Neutrophil (primary cell): Measurements from ENCODE around the gene SMCR8.

Experiments
- H3K27ac ChIP-seq: fragments of 200-600 bp; sonication (generic); 2 replicates; pipeline ENCODE4 v1.5.1; 2016; ENCODE audit warnings: mild to moderate bottlenecking, moderate library complexity
- H3K27me3 ChIP-seq: fragments of 200-600 bp; sonication (generic); 2 replicates; pipeline ENCODE4 v1.6.0; 2016; ENCODE audit warnings: mild to moderate bottlenecking
- H3K36me3 ChIP-seq: fragments of 200-600 bp; sonication (generic); 2 replicates; pipeline ENCODE4 v1.5.1; 2017
- H3K4me1 ChIP-seq, 2 experiments: fragments of 200-600 bp in 1 of 2; sonication (generic) in 1 of 2; 1 replicate in 1 of 2; 2 replicates in 1 of 2; pipeline versions ENCODE4 v1.5.1 to v1.6.1; 2013 to 2016; ENCODE audit warnings: low read depth in 1 of 2, low read length in 1 of 2, mild to moderate bottlenecking in 1 of 2, moderate library complexity in 1 of 2; ENCODE audit not compliant: control insufficient read depth in 1 of 2, insufficient read depth in 1 of 2
- H3K4me3 ChIP-seq, 2 experiments: fragments of 200-600 bp in 1 of 2; sonication (generic) in 1 of 2; 1 replicate in 1 of 2; 2 replicates in 1 of 2; pipeline ENCODE4 v1.5.1; 2013 to 2016; ENCODE audit warnings: low read depth in 1 of 2, low read length in 1 of 2, mild to moderate bottlenecking in 1 of 2, moderate library complexity in 1 of 2
- H3K9me3 ChIP-seq: fragments of 200-600 bp; sonication (generic); 2 replicates; pipeline ENCODE4 v1.5.1; 2016
- TF ChIP-seq, protein P1 (sequence below): fragments of 200-600 bp; sonication (generic); IDR thresholded peaks from 2 replicates; pipeline ENCODE4 v1.5.1; 2016; ENCODE audit warnings: antibody characterized with exemption

SMCR8 gene

DNA sequence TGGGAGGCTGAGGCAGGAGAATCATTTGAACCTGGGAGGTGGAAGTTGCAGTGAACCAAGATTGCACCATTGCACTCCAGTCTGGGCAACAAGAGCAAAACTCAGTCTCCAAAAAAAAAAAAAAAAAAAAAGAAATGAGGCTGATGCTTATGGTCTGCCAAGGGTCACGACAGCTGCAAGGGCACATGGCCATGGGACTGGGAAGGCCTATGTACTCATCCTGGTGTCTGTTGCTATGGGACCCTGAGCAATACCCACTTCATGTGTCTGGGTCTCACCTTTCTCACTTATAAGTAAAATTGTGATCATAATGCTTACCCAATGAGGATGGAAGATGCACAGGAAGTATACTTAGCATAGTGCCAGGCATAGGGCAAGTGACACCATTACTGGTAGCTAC, 38.0 kb upstream of the SMCR8 start:
- H3K9me3 ChIP-seq = no peaks in the 10 kb centered on the region
- H3K27me3 ChIP-seq = no peaks in the 10 kb centered on the region
- H3K4me3 ChIP-seq = no peak overlapping the region
- H3K36me3 ChIP-seq = peaks cover 98% of the 10 kb centered on the region
- no peaks in the 10 kb centered on the region for H3K4me1 ChIP-seq
- TF ChIP-seq, protein P1, sequence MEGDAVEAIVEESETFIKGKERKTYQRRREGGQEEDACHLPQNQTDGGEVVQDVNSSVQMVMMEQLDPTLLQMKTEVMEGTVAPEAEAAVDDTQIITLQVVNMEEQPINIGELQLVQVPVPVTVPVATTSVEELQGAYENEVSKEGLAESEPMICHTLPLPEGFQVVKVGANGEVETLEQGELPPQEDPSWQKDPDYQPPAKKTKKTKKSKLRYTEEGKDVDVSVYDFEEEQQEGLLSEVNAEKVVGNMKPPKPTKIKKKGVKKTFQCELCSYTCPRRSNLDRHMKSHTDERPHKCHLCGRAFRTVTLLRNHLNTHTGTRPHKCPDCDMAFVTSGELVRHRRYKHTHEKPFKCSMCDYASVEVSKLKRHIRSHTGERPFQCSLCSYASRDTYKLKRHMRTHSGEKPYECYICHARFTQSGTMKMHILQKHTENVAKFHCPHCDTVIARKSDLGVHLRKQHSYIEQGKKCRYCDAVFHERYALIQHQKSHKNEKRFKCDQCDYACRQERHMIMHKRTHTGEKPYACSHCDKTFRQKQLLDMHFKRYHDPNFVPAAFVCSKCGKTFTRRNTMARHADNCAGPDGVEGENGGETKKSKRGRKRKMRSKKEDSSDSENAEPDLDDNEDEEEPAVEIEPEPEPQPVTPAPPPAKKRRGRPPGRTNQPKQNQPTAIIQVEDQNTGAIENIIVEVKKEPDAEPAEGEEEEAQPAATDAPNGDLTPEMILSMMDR = no peak
- no peak overlapping the region for H3K27ac ChIP-seq

DNA sequence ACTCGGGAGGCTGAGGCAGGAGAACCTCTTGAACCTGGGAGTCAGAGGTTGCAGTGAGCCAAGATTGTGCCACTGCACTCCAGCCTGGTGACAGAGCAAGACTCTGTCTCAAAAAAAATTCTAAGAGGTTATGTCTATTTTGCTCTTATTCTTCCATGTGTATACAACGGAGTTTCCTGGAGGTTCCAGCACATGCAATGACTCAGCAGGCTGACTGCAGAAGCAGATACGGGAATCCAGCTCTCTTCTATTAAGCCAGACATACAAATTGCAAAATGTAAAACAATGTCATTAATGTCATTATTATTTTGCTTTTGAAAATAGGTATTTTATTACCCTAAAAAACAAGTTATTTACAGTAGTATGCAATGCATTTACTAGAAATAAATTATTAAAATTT, 36.2 kb upstream of the SMCR8 start:
- Histone ChIP-seq H3K4me3 (no peak overlapping the region), H3K4me1 (no peaks in the 10 kb centered on the region), H3K27ac (no peak overlapping the region), H3K9me3 (no peaks in the 10 kb centered on the region), H3K36me3 (peaks cover 98% of the 10 kb centered on the region), H3K27me3 (no peaks in the 10 kb centered on the region)
- TF ChIP-seq, protein P1 = no peak

DNA sequence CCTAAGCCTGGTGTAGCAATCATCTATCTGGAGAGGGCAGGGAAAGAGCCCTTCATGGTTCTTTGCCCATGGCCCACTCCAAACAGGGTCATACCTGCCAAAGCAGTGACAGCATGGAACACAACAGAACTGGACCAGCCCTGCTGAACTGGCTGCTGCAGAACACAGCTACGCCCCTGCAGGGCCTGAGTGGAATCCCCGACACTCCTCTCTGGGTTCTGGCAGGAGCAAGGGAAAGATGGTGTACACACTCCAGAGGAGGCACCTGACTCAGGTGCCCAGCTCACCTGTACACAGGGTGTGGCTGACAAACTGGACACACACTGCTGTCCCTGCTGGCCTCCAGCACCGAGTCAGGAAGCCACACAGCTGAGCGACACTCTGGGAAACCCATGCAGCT, 34.8 kb upstream of the SMCR8 start:
- Histone ChIP-seq H3K4me1 (no peaks in the 10 kb centered on the region), H3K36me3 (peaks cover 100% of the 10 kb centered on the region), H3K27ac (no peak overlapping the region), H3K4me3 (no peak overlapping the region), H3K27me3 (no peaks in the 10 kb centered on the region), H3K9me3 (no peaks in the 10 kb centered on the region)
- TF ChIP-seq, protein P1 = no peak

DNA sequence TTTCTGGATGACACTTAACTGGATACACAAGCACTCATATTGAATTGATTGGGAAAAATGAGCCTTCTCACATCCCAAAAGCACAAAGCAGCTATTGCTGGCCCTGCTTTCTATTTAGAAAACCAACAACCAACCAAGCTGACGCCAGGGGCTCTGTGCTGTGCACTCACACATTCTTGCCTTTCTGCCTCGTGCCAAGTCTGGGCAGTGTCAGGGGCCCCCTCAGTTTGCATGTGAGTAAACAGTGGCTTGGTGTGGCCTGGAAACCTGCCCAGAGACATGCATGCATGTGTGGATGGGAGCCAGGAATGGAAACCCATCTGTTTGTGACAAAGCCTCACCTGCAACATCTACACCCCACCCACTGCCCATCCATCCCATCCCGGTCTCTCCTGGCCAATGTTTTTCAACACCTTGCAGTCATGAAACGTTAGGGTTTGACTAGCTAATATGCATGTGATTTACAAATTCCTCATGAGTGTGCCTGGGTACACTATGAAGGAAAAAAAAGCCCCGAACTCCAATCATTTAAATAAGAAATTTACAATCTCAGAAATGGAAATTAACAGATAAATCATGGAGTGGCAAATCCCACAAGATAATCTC, 34.2 kb upstream of the SMCR8 start:
- Histone ChIP-seq H3K36me3 (peaks cover 100% of the 10 kb centered on the region), H3K27ac (no peak overlapping the region), H3K4me1 (no peaks in the 10 kb centered on the region), H3K4me3 (no peak overlapping the region), H3K9me3 (no peaks in the 10 kb centered on the region), H3K27me3 (no peaks in the 10 kb centered on the region)
- TF ChIP-seq, protein P1 = no peak

DNA sequence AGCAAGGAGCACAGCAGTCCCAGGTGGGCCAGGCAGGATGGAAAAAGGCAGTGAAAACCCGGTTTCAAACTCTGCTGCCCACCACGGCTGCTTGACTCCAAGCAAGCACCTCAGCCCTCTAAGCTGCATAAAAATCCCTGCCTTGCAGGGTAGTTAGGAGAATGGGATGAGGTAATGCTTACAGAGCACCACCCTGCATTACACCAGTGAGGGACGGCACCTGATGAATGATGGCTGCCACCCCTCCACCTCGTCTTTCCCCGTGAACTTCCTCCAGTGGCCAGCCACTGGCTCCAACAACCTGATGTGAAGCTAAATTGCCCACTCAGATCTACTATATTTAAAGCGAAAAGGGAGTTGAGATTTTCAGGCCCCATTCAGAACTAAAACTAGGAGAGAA, 33.3 kb upstream of the SMCR8 start:
- TF ChIP-seq, protein P1 = no peak
- no peaks in the 10 kb centered on the region for H3K9me3 ChIP-seq
- H3K36me3 ChIP-seq = peaks cover 98% of the 10 kb centered on the region
- H3K27ac ChIP-seq = no peak overlapping the region
- no peaks in the 10 kb centered on the region for H3K27me3 ChIP-seq
- H3K4me1 ChIP-seq = no peaks in the 10 kb centered on the region
- no peak overlapping the region for H3K4me3 ChIP-seq

DNA sequence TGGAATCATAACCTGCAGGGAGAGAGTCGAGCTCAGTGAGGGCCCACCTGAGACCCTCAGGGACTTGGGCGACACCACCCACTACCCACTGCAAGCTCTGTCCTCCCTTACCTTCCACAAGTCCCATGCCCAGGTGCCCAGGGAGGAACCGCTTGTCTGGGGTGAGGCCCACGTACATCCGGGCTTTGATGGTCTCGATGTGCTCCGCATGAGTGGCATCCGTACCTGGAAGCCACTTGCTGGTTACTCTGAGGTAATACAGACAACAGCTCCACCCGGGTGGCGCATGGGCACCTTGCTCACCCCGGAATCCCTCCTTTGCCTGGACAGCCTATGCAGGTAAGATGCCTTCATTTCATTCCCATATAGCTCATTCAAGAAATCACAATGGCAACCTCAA, 29.8 kb upstream of the SMCR8 start:
- Histone ChIP-seq H3K27ac (no peak overlapping the region), H3K4me3 (no peak overlapping the region), H3K36me3 (peaks cover 96% of the 10 kb centered on the region), H3K4me1 (no peaks in the 10 kb centered on the region), H3K27me3 (no peaks in the 10 kb centered on the region), H3K9me3 (no peaks in the 10 kb centered on the region)
- TF ChIP-seq, protein P1 = no peak
